ENCODE measurements around the gene GRAMD4. TPM values are rescaled to one million over a fixed set of nuclear protein-coding genes. Genes with fewer than 3 reads are reported as not detected.

The GRAMD4 gene
- total RNA-seq, 1 donor from 2014 or later: 85.7 TPM

DNA sequence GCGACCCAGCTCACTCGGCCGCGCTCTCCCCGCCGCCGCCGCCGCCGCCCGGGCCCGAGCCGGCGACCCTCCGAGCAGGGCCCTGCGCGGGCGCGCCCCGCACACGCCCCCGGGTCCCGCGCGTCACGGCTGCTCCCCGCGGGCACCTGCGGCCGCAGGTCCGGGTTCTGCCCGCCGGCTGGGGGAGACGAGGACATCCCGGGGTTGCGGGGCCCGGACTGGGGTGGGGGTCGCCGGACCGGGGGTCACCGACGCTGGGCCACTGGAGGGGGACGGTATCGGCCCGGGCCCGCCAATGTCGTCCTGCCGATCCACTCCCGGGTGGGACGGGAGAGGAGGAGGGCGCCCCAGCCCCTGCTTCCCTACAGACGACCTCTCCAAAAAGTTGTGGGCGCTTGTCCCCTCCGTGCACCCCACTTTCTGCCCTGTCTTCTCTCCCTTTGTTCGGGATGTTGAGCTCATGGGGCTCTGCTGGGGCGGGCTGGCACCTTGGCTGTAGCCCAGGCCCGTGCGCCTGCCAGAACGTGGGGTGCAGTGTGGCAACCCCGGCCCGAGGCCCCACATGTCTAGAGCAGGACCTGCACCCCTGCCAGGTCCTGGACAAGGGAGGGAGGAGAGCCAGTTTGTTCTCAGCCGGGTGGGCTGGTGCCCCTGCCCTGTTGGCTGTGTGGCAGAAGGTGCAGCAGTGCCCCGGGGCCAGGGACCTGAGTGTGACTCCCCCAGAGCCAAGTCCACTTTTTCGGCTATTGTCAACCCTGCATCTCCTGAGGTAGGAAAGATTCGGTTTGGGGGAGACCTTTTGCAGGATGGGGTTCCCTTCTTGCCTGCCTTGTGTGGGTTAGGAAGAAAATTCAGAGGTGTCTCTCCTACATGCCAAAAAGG lies 42.6 kb upstream of the GRAMD4 start:
- Mint-ChIP-seq H3K4me1 (ENCODE audit: low read depth, unreplicated experiment) (peaks cover 33% of the 10 kb centered on the region), H3K36me3 (ENCODE audit: unreplicated experiment) (no peaks in the 10 kb centered on the region), H3K4me3 (ENCODE audit: unreplicated experiment) (peak overlapping the region; percentile 84), H3K27ac (ENCODE audit: unreplicated experiment) (peak overlapping the region; percentile 64), H3K9me3 (ENCODE audit: unreplicated experiment) (peaks cover 17% of the 10 kb centered on the region), H3K27me3 (ENCODE audit: unreplicated experiment) (peaks cover 17% of the 10 kb centered on the region)
- DNase-seq: no peak
- no peak for TF ChIP-seq CTCF (IDR thresholded peaks at IDR 0.05; ENCODE audit: partially characterized antibody, unreplicated experiment)

GRCh38 chr22:46578251-46578823 lies 41.8 kb upstream of the GRAMD4 start:
- Mint-ChIP-seq H3K36me3 (ENCODE audit: unreplicated experiment) (no peaks in the 10 kb centered on the region), H3K4me3 (ENCODE audit: unreplicated experiment) (peak overlapping the region; percentile 84), H3K27me3 (ENCODE audit: unreplicated experiment) (peaks cover 17% of the 10 kb centered on the region), H3K4me1 (ENCODE audit: low read depth, unreplicated experiment) (peaks cover 33% of the 10 kb centered on the region), H3K9me3 (ENCODE audit: unreplicated experiment) (peaks cover 17% of the 10 kb centered on the region), H3K27ac (ENCODE audit: unreplicated experiment) (peak overlapping the region; percentile 43)
- no peak for TF ChIP-seq CTCF (IDR thresholded peaks at IDR 0.05; ENCODE audit: partially characterized antibody, unreplicated experiment)
- no peak for DNase-seq

GRCh38 chr22:46578824-46579561 lies 41.2 kb upstream of the GRAMD4 start:
- Mint-ChIP-seq H3K9me3 (ENCODE audit: unreplicated experiment) (peaks cover 17% of the 10 kb centered on the region), H3K36me3 (ENCODE audit: unreplicated experiment) (no peaks in the 10 kb centered on the region), H3K27me3 (ENCODE audit: unreplicated experiment) (peaks cover 18% of the 10 kb centered on the region), H3K4me3 (ENCODE audit: unreplicated experiment) (peak overlapping the region; percentile 84), H3K4me1 (ENCODE audit: low read depth, unreplicated experiment) (peaks cover 33% of the 10 kb centered on the region), H3K27ac (ENCODE audit: unreplicated experiment) (peak overlapping the region; percentile 43)
- TF ChIP-seq CTCF (IDR thresholded peaks at IDR 0.05; ENCODE audit: partially characterized antibody, unreplicated experiment): no peak
- no peak for DNase-seq

- Mint-ChIP-seq H3K4me1 (ENCODE audit: low read depth, unreplicated experiment) (peaks cover 31% of the 10 kb centered on the region), H3K27ac (ENCODE audit: unreplicated experiment) (peak overlapping the region; percentile 4), H3K36me3 (ENCODE audit: unreplicated experiment) (no peaks in the 10 kb centered on the region), H3K4me3 (ENCODE audit: unreplicated experiment) (peak overlapping the region; percentile 61), H3K27me3 (ENCODE audit: unreplicated experiment) (peaks cover 18% of the 10 kb centered on the region), H3K9me3 (ENCODE audit: unreplicated experiment) (peaks cover 11% of the 10 kb centered on the region)
- TF ChIP-seq CTCF (IDR thresholded peaks at IDR 0.05; ENCODE audit: partially characterized antibody, unreplicated experiment): no peak
- no peak for DNase-seq
Observed at GRCh38 chr22:46579751-46580449, 40.3 kb upstream of the GRAMD4 start.

Measured in glutamatergic neuron (in vitro differentiated cells).